ENCODE measurements around the gene SPATA31A5.
"Not testable (repeated sequence)": the region's sequence is repeated elsewhere in the genome, so short reads cannot be mapped to it uniquely, and the experiment has no call there.

DNA sequence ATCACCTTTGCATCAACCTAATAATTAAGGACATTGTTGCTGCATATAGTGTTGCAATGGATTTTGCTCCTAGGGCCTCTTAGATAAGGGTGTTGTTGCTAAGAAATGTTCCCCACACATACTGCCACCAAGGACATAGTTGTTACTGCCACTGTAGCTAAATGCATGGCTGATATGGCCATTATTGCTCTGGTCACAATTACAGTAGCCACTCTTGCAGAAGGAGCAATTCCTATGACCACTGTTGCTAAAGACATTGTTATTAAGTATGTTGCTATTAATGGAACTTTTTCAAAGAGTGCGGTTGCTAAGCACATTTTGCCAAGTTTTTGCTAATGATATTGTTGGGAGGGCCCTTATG is 48.8 kb downstream of the SPATA31A5 start:
- TF ChIP-seq, protein P1, sequence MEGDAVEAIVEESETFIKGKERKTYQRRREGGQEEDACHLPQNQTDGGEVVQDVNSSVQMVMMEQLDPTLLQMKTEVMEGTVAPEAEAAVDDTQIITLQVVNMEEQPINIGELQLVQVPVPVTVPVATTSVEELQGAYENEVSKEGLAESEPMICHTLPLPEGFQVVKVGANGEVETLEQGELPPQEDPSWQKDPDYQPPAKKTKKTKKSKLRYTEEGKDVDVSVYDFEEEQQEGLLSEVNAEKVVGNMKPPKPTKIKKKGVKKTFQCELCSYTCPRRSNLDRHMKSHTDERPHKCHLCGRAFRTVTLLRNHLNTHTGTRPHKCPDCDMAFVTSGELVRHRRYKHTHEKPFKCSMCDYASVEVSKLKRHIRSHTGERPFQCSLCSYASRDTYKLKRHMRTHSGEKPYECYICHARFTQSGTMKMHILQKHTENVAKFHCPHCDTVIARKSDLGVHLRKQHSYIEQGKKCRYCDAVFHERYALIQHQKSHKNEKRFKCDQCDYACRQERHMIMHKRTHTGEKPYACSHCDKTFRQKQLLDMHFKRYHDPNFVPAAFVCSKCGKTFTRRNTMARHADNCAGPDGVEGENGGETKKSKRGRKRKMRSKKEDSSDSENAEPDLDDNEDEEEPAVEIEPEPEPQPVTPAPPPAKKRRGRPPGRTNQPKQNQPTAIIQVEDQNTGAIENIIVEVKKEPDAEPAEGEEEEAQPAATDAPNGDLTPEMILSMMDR (IDR thresholded peaks at IDR 0.05) = not testable (repeated sequence)
- TF ChIP-seq ZFX (IDR thresholded peaks at IDR 0.05; ENCODE audit: borderline replicate concordance) = not testable (repeated sequence)
